Stimulated activated CD8-positive, alpha-beta memory T cell treated with anti-CD3 and anti-CD28 coated beads, Interleukin-2, amount 100 ng/mL, for 1 hour (primary cell): ENCODE data around the gene MYO19.
"Not testable (repeated sequence)": the region's sequence is repeated elsewhere in the genome, so short reads cannot be mapped to it uniquely, and the experiment has no call there.

Experiments used
- DNase-seq, 2 donors: peaks; one replicate each; pipeline ENCODE4 v3.0.0-alpha.2; 2020; ENCODE audit warnings: low read depth in 2 of 2

The MYO19 gene

DNA sequence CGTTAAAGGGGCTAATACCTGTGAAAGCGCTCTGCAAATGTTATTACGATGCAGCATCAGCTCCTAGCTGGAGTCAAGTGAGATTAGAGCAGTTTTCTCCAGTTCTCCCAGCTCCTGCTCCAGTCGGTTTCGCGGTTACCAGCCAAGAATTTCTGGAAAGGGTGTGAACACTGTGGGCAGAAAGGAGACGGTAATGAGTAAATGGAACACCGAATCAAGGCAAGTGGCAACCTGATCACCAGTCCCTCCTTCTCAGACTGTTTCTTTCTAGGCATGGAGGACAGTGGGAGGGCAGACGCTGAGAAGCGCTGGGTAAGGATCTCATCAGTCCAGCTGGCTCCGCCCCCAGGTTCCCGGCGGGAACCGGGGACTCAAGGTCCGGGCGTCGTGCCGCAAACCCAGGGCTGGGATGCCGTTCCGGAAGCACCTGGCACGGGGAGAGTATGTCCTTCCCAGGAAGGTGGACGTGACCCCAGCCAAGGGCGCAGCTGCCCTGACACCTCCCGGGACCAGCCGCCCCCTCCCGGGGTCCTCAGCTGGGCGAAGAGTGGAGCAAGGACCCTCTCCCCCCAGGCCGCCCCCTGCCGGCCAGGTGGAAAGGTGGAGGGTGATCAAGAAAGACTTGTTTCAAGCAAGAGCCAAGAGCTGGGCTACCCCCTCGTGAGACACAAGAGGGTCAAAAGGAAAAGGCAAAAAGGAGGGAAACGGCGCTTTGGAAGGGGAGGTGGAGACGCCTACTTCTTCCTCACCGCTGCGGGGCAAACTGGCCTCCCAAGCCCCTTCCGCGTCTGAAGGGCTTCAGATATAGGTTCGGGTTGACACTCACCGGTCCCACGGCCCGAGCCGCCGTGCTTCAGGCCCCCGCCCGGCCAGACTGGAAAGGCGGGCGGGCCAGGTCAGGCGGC is 481 bp downstream of the MYO19 start:
- peak in 1 of 2 donors; percentile 4 for DNase-seq

DNA sequence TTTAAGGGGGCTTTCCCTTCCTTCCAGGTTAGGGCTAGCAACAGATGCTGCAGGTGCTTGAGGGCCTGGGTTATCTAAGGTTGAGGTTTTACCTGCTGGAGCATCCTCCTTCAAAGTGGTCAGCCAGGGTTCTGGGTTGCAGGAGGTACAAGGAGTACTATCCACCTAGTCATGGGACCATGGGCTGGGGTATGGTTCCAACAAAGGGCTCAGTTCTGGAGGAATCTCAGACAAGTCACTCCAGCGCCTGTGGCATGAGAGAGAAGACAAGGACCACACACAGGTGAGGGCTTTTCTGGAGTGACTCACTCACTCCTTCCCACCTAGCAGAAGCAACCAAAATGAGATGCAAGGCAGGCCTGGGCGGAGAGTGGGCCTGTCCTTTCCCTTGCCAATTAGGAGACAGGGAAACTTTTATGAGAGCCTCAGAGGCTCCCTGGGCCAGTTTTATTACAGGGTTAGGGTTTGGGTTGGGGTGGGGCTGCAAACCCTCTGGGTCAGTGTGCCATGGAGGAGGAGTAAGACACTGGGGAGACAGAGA is 2.2 kb downstream of the MYO19 start:
- DNase-seq: no peak

DNA sequence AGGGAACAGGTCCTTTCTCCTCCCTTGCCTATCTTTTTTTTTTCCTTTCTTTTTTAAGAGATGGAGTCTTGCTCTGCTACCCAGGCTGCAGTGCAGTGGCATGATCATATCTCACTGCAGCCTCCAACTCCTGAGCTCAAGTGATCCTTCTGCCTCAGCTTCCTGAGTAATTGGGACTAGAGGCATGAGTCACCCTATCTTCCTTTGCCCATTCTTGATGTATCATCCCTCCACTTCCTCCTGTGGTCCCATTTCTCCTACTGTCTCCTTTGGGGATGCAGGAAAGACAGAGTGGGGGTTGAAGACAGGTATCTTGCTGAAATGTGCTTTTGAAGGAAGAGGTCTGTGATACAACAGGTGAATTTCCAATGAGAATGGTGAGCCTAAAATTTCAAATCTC is 5.5 kb downstream of the MYO19 start:
- DNase-seq: no peak

DNA sequence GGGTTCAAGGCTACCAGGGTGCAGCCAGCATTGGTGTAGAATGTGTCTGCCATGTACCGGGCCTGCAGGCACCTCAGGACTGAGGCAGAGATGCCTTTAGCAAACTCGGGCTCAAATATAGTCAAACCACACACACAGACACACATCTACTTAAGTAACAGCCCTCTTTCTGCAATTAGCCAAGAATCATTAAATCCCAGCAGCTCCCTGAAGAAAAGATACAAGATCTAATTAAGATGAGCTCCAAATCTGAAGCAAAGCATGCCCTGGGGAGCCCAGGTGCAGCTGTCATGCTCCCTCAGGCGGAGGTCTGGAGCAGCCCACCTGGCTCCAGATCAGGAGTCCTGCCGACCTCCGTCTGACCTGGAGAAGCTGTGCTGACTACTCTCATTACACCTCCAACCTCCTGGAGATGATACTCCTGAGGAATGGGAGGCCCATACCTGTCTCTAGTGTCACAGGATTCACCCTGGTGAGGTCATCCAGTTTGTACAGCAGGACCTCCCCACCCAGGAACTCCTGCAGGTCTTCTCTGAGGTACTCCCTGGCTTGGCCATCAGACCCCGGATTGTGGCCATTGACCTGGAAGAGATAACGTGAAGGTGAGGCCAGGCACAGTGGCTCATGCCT is 6.9 kb downstream of the MYO19 start:
- no peak for DNase-seq

DNA sequence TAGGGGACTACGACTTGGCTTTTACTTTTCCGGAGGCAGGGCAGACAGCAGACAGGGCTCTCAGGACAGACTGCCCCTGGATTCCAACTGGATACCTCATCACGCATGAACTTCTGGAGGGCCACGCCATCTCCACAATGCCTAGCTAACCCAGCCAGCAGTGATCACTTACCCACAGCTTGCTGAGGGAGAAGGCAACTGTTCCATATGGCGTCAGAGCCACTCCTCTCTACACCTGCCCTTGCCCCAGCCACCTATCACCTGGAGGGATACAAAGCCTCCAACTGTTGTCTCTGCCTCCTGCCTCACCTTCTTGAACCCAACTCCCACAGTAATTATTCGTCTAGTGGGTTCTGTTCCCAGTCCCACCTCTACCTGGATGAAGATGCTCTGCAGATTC is 8.8 kb downstream of the MYO19 start:
- no peak for DNase-seq

DNA sequence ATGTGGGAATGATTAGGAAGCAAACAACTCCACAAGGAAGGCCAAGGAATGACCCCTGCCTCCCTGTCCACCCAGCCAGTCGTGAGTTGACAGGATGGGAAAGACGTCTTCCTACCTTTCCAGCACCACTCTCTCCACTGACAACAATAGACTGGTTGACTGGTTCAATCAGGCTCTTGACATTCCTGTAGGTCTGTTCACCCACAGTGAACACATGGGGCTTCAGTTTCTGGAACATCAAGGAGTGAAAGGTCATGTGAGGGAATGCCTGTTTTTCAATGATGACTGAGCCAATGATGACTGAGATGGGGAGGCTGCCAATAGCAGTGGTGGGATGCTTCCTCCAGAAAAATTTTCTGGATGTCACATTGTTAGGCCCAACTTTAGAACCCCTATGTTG is 9.6 kb downstream of the MYO19 start:
- no peak for DNase-seq

DNA sequence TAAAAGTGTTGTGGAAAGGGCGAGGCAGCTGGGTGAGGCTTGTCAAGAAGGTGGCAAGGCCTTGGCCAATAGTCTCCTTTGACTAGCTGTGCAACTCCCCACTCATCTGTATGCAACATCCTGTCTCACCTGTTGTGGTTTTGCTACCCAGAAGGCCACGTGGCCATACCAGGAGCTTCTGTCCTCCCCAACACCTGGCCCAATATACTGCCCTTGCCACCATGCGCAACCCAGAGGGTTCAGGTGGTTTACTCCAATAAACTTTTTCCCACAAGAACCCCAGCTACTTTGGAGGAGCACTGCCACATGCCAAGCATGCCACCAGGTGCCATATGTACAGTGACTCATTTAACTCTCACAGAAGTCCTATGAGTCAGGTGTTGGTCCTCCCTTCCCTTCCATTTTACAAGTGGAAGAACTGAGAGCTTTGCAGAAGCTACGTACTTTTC is 10.2 kb downstream of the MYO19 start:
- DNase-seq: no peak

DNA sequence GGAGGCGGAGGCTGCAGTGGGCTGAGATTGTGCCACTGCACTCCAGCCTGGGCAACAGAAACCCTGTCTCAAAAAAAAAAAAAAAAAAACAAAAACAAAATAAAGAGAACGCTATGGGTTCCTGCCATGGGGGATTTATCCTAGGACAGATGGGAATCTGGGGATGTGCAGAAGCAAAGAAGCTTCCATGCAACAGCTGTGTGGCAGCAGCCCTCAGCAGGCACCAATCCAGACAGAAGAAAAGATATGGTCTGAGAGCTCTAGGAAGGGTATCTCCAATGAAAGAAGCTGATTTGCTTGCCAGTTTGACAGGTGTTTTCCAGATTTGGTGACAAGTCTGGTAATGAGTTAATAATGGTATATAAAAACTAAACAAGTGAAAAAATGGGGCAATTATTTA is 11.6 kb downstream of the MYO19 start:
- no peak for DNase-seq

DNA sequence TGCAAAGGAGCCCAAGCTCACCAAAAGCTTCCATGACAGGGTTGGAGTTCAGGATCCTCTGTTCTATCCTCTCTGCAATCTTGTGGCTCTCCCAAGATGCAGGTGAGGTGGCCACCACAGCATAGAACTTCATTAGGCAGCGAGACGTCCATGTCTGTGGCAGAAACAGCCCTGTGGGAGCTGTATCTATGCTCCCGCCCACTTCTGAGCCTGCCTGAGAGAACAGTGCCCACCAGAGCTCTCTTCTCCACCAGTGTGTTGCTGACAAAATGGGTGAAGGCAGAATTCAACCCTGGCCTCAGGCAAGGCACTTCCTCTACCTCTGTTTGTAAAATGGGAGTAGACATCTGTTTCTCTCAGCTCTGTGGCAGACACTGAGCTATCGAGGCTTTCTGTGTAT is 18.8 kb downstream of the MYO19 start:
- DNase-seq: no peak

DNA sequence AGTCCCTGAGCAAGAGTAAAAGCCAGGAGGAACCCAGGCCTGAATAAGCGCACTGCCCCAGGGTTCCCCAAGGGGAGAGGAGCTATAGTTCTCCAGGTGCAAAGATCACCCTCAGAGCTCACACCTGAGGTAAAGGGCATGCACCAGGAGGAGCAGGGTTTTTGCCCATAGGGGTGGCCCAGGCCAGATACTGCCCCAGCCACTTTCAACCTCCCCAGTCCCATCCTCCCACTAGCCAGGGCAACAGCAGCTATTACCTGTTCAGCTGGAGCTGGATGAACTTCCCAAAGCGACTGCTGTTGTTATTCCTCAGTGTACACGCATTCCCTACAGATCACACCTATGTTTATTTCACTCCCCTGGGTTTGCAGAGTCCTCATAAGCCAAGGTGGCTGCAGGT is 19.8 kb downstream of the MYO19 start:
- no peak for DNase-seq

DNA sequence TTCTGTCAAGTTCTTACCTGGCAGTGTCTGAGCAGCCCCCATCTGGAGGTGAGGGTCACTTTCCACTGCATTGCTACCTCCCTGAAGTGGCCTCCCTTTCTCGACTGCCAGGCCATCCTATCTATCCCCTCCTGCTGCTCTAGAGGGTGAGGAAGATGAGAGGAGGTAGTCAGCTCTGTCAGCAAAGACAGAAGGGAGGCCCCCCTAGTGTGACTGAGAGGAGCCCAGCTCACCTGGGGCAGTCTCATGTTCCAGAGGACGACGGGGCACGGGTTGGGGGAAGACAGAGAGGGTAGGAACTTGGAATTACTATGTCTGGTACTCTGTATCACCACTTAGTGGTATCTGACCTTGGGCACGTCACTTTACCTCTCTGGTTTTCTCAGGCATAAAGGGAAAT is 22.0 kb downstream of the MYO19 start:
- no peak for DNase-seq

DNA sequence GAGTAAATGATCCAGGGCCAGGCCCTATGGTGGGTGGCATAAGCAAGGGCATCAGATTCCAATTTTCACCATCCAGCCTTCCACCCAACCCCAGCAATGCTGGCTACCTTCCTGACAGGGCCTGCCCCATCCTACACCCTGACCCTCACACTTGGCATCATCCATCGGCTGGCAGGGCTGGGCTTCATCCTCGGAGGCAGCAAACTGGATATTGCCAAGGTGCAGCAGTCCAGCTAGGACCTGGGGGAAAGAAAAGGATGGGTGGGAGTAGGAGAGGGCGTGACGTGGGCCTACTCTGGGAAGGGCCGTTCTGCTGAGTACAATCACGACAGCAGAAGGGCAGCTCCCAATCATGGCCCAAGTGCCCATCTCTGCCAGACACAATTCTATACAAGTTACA is 23.5 kb downstream of the MYO19 start:
- no peak for DNase-seq

DNA sequence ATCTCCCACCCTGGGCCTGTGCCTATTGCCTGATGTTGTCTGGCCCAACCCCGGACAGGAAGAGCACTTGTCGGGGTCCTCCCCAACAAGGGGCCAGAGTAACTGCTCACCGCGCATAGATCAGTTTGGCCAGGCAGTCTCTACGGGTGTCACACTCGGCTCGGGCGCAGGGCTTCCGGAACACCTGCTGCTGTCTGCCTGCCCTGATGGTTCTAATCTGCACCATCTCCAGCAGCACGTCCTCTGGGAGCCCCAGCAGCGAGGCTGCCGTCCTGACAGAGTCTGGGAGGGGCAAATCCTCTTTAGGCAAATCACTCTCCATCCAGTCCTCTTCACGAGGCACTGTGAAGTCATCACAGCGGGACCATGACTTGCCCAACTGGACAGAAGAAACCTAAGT is 24.0 kb downstream of the MYO19 start:
- no peak for DNase-seq

DNA sequence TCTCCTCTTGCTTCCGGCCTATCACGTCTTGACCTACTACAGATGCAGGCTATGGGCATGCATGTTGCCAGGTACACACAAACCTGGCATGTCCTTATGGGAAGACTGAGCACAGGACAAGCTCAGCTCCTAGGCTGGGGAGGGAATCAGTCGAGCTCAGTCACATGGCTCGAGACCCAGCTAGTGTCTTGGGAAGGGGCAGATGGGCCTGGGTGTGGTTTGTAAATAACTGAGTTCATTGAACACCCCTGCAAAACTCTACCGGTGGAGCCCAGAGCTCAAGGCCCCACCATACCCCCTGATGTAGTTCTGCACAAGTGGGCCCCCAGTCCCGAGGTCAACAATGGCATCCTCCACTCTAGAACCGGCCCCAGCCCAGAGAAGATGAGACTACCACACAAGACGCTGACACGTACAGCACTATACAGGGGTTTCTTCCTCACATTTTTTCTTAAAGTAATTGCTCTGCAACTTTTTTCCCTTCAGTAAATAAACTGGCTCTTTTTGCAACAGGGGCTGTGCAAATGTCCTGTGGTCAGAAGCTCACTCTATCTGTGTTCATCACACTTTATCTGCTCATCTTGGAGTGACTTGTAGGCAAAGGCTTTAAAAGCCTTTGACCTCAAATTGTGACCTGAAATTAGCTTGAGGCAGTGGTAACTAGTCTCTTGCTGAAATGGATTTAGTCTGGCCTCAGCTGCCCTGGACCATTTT is 25.2 kb downstream of the MYO19 start:
- no peak for DNase-seq

DNA sequence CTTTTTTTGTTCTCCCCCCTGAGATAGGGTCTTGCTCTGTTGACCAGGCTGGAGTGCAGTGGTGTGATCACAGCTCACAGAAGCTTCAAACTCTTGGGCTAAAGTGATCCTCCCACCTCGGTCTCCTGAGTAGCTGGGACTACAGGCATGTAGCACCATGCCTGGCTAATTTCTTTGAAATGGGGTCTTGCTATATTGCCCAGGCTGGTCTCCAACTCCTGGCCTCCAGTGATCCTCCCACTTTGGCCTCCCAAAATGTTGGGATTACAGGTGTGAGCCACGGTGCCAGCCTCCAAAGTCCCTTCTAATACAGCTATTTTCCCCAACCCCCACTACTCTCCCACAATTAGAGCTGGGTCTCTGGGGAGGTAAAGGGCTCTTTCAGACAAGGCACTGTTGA is 26.2 kb downstream of the MYO19 start:
- not testable (repeated sequence) for DNase-seq

DNA sequence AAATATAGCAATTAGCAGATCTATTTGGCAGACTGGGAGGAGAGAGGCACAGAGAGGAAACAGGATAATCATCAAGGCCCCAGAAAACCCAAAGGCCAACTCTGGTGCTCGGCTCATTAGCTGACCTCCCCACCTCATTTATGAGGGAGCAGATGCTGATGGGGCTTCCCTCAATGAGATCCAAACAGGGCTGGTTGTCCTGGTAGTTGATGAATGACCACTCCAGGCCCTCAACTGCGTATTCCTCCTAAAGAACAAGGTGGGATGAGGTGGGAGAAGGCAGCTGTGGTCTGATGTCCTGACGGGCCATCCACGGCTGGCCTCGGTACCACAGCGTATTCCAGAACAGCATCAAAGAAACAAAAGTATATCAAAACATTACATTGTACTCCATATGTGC is 27.4 kb downstream of the MYO19 start:
- DNase-seq: no peak

DNA sequence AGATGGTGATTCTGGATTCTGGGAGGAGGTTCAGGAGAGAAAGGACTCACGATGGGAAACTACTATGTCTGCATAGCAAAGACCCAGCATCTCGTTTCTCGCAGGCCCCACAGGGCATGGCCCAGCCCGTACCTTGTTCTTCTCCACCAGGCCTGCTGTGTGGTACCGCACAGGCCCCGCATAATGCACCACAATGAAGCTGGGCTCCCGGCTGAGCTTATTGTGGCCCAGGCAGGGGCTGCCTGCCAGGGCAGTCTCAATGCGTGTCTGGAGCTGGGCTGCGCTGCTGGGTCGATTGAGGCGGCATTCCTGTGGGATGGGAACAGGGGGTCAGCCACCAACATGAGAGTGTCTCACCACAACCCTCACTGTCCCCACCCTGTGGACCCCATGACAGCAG is 27.8 kb downstream of the MYO19 start:
- no peak for DNase-seq

DNA sequence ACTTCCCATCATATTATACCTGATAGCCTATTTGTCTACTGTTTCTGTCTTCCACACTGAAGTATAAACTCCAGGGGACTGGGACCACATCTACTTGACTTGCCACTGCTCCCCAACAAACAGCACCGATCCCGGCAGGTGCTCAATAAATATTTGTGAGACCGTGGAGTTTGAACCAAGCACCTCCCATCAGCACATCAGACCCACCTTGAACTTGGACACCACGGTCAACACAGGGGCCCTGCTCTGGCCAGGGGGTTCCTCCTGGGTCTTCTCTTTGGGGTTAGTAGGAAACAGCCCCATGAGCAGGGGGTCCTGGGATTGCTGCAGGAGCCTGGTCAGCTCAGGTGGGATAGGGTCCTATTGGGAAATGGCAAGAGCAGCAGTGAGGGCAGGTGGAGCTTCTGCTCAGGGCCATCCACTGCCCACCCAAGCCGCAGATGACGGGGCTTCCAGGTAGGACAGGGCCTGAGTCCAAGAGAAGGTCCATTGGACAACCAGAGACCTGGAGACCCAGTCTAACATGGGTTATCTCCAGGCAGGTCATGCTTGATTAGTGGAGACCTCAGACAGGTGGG is 28.3 kb downstream of the MYO19 start:
- DNase-seq: no peak

DNA sequence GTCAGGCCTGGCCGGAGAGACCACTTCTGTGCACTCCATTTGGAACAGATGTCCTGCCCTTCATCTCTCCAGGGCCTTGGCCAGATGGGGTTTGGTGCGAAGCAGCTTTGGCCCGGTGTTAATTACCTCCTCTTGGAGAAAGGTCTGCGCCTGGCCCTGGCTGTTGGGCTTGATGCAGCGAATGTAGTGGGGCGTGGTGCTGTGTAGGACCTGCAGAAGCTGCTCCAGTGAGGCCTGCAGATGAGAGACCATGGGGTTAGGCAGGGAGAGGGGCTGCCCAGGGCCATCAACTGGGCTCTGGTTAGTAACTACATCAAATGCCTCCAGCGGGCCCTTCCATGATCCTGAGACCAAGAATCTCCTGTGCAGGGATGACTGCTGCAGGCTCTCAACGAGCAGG is 29.5 kb downstream of the MYO19 start:
- DNase-seq: no peak

DNA sequence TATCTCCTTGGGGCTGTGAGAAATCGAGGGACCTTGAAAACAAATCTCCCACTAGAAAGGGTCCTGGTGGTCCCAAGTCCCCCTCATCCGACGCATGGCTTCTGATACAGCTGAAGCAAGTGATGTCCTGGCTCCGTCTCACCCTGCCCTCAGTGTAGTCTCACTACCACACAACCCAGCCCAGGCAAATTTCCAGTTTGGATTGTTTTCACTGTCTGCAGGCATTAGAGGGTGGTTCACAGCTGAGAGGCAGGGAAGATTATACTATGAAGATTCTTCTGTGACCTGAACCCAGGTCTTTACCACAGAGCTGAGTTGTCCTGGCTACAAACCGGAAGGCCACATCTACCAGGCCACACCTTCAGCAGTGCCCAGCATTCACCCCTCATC is 30.5 kb downstream of the MYO19 start:
- no peak for DNase-seq

DNA sequence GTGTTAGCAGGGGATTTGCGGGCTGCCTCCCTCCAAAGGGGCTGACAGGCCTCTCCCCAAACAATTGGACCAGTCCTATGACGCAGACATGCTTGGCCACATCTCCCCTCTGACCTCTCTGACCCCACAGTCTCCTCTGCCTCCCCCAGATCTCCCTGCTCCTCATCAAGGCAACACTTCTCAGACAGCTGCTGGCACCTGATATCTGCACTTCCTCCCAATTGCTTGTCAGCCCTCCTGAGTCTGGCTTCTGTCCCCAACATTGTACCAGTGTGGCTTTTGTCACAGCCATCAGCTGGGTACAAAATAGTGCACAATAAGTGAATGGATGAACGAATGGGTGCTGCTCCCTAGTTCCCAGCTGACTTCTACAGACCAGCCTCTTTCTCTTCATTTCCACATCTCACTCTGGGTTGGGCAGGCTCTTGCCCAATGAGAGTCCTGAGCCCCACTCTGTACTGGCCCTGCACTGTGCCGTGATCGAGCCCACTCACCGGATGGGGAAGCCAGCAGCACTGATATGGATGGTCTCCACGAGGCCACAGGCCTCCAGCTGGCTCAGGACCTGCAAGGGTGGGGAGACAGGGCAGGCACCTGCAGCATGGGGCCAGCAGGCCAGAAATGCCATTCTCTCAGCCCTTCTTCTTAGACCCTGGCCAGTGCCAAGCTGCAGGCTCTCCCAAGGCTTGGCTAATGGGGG is 31.1 kb downstream of the MYO19 start:
- no peak for DNase-seq

DNA sequence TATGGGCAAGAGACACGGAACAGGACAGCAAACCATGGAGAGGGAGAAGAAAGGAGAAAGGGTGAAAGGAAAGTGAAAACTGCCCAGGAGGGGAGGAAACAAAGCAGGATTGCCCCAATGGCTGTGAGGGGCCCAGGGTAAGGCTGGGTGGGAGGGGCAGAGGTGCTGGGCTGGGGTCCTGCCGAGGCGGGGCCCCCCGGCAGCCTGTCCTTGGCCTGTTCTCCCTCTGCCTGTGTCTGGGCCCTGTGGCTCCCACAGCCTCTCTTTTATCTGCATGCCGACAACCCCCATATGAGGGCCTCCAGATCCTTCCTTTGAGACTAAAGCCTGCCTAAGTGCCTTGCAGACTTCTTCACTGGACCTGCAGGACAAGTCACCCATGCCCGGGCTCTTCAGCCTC is 32.7 kb downstream of the MYO19 start:
- no peak for DNase-seq
